GM15510 (cell line): ENCODE measurements around the gene SERPINA1.

Experiments used
- POLR2A ChIP-seq: IDR thresholded peaks from 3 replicates; pipeline ENCODE4 v1.6.1; 2011; ENCODE audit warnings: borderline replicate concordance; ENCODE audit not compliant: insufficient read length; ENCODE audit errors: extremely low read depth

The SERPINA1 gene

DNA sequence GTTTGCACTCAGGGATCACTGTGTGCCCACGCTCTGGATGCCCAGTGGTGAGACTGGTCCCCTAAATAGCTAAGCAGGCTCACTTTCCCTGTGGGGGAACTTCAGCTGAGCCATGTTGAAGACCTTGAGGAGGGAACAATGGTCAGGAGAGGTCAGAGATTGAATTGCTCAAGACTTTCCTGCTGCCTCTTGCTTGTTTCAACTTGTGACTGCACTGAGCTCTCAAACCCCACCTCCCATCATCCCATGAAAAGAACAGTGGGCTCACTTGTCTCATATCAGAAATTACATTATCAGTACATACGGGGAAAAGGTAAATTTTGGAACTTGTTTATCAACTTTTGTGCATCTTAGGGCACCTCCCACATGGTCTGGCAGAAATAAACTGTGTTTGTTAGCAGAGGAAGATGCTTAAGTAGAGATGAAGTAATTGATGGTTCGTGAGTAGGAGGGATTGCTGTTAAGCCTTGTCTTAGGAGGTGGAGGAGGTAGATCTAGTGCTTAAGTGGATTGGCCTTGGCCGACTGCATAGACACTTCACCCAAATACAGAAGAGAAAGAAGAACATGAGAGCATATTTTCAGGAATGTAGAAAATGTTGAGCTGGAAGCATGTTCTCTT, 15.0 kb upstream of the SERPINA1 start:
- TF ChIP-seq POLR2A: no peak

DNA sequence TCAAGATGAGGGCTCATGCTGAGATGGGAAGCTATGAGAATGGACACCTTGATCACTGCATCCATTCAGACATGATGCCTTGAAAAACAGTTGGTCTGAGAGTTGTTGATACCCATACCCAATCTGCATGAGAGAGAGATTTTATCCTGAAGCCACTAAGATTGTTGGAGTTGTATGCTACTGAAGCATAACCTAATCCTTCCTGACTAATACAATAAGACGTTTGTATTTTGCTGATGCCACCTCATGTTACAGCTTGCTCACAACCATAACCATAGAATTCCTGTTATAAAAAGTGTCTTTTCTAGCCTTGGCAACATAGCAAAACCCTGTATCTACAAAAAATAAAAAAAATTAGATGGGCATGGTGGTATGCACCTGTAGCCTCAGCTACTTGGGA, 12.7 kb upstream of the SERPINA1 start:
- no peak for TF ChIP-seq POLR2A

DNA sequence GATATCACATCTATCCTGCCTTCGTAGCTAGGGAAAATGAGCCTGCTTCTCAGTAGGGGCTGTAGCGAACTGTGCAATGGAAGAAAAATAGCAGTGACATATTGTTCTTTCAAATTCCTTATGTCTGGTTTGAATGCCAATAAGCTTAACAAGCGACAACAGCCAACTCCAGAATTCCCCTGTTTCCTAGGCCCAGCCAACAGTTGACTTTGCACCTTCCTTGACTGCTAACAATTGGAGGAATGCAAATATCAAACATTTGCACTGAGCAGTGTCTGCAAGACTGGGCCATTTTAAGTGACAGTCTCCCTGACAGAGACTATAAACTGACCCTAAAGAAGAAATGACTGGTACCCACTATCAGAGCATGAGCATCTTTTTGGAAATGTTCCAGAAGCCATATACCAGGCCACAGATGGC, 12.0 kb upstream of the SERPINA1 start:
- TF ChIP-seq POLR2A: no peak

DNA sequence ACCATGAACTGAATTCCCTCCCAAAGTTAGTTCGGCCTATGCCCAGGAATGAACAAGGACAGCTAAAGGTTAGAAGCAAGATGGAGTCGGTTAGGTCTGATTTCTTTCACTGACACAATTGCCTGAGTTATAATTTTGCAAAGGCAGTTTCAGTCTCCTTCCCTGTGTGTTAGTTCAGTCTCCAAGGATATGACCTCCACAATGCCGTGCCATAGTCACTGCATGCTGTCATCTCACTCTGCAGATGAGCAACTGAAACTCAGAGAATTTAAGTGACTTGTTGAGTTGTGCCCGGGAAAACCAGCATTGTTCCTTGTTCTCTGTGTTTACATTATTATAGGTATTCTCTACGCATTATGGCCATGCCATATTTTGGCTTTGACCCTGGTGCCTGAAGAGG, 10.1 kb upstream of the SERPINA1 start:
- TF ChIP-seq POLR2A: no peak

DNA sequence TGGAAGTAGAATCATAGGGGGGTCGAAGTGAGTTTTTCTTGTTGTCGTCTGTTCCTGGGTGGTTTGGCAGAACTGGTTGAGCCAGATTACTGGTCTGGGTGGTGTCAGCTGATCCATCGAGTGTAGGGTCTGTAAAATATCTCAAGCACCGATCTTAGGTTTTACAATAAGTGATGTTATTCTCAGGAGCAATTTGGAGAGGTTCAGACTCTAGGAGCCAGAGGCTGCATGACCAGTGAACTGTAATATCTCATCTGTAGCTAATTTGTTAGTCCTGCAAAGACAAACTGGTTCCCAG, 9.7 kb upstream of the SERPINA1 start:
- no peak for TF ChIP-seq POLR2A

DNA sequence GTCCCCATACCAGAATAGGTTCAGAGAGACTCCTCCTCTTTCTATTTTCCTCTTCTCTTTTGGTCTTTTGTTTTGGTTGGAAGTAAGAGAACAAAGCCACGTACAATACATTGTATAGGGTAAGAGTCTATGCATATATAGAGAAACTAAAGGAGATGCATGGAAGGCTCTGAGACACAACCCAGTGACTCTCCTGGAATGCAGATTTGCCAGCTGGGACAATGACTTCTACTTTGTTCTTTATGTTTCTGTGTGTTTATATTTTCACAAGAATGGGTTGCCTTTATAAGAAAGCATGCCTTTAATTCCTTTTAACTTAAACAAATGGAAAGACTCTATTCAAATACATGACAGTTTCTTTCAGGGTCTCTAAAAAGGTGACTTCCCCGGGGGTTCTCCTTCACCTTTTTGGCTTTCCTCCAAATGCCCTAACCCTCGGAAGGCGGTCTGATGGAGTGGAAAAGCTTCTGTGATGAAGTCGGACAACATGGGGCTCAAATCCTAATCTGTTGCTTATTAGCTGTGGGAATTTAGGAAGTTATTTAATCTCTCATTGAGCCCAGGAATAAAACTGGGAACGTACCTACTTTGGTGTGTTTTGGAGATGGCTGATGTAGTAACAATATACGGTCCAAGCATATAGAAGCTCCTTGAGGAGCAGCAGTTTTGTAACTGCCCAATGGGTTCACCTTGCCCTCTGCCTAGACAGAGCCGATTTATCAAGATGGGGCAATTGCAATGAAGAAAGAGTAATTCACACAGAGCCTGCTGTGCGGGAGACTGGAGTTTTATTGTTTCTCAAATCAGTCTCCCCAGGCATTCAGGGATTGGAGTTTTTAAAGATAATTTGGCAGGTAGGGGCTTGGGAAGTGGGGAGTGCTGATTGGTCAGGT, 9.1 kb upstream of the SERPINA1 start:
- TF ChIP-seq POLR2A: no peak

DNA sequence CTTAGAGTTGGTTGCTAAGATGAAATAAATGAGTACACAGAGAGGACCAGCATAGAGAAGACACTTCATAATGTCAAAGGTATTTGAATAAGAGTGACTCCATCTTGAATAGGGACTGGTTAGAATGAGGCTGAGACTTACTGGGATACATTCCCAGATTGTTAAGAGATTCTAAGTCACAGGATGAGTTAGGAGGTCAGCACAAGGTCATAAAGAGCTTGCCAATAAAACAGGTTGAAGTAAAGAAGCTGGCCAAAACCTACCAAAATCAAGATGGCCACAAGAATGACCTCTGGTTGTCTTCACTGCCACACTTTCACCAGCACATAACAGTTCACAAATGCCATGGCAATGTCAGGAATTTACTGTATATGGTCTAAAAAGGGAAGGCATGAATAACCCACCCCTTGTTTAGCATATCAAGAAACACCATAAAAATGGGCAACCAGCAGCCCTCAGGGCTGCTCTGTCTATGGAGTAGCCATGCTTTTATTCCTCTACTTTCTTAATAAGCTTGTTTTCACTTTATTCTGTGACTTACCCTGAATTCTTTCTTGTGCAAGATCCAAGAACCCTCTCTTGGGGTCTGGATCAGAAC, 8.3 kb upstream of the SERPINA1 start:
- no peak for TF ChIP-seq POLR2A

DNA sequence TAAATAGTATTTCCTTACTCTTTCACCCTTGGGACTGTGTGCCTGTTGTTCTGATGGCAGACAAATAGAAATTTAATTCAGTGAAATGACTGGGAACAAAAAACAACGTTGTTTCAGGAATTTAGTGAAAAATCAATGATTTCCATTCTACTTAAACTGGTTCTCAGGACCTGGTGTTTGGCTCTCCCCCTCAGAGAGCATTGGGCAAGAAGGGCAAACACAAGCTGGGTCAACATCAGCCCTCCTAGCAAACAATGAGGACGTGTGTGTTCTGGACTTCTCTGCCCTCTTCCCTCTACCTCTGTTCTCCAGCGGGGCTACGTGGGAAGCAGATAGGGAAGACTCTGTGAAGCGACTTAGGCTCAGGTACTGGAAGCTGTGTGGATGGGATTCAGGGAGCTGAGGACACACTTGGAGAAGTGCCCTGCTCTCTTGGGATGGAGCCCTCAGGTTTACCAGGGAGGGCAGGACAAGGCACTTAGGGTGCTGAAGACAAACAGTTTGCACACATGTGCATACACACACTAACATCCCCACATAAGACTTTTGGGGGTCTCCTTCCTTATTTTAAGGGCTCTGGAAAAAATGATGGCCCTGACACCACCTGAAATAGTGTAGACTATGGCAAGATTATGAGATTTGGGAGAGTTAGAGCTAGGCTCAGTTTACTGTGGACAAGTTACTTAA, 7.6 kb upstream of the SERPINA1 start:
- TF ChIP-seq POLR2A: no peak

DNA sequence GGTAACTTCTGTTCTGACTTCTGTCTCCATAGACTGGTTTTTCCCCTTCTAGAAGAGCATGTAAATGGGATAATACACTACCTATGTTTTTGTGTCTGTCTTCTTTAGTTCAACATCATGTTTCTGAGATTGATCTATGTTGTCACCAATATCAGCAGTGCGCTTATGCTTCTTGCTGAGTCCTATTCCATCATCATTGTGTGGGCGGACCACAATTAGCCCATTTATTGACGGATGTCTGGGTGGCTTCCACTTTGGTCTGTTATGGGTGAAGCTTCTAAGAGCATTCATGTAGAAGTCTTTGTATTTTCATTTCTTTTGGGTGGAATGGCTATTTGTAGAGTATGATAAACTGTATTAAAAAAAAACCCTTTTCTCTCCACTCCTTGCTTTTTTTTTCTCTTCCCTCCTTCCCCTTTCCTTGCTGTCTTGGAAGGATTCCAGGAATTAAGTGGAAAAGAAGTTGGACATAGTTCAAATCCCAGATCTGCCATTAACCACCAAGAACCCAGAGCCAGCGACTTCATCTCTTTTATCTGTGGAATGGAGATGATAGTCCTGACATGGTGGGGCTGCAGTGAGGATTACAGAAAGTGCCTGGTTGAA, 7.0 kb upstream of the SERPINA1 start:
- no peak for TF ChIP-seq POLR2A

DNA sequence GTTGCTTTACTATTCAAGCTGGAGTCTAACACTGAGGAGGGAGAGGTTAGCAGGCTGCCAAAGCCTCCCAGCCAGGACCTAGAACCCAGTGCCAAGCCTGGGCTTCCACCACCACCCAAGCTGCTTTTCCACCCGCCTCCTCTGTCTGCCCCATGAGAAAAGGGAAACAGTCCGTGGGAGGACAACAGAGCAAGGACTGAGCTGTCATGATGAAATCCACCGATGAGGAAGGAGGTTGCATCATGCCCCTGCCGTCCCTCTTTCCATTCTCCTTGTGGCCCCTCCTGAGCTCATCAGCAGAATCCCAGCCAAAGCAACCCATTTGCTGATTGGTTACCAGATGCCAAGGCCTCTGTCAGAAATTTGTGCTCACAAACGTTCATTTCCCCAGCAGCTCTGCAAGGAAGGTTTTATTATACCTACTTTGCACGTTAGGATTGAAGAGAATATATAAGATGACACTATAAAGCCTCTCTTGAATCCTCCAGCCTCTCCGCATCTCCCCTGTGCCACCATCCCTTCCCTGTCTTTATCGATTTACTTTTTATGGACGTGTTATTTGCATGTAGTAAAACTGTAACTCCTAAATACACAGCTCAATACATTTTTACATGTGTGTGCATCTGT, 6.3 kb upstream of the SERPINA1 start:
- no peak for TF ChIP-seq POLR2A

DNA sequence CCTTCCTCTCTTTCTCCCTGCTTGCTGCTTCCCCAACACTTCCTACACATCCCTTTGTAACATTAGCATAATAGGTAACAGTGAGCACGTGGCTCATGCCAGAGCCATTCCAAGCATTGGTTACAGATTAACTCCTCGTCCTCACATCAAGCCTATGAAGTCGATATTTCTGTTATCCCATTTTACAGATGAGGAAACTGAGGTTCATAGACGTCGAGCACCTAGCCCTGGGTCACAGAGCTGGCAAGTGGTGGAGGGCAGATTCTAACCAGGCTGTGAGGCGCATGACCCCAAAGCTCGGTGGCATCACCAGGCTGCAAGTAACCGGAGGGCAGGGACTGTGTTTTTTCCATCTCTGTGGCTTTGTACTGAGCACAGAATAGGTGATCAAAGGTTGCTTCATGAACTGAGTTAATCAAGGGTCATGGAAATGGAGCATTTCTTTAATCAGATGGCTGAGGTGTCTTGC, 5.7 kb upstream of the SERPINA1 start:
- TF ChIP-seq POLR2A: no peak

DNA sequence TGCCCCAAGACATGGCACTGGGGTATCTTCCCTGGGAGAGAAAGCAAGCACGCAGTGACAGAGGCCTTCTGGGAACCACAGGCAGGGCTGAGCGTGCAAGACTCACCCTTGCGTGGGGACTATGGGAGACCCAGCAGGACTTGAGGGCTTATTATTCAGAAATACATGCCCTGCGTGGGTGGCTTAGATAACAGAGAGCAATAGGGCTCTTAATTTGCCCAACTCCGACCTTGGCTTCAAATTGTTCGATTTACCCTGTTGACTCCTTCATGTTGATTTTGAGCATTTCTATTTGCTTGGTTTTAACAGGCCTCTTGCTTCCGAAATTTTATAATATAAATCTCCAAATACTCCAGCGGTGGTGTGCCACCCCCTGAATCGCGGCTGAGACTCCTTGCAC, 5.1 kb upstream of the SERPINA1 start:
- no peak for TF ChIP-seq POLR2A

DNA sequence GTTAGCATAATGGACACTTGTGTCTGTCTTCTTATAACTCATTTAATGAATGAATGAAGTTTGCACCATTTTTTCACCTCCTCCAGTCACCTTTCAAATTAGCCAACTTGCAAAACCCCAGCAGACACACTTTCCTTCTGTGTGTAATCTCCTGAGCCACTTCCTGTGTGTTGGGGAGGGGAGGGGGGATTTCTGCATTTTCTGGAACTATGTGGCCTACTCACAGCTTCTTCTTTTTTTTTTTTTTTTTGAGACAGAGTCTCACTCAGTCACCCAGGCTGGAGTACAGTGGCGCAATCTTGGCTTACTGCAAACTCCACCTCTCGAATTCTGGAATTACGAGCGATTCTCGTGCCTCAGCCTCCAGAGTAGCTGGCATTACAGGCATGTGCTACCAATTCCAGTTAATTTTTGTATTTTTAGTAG, 4.1 kb upstream of the SERPINA1 start:
- no peak for TF ChIP-seq POLR2A

DNA sequence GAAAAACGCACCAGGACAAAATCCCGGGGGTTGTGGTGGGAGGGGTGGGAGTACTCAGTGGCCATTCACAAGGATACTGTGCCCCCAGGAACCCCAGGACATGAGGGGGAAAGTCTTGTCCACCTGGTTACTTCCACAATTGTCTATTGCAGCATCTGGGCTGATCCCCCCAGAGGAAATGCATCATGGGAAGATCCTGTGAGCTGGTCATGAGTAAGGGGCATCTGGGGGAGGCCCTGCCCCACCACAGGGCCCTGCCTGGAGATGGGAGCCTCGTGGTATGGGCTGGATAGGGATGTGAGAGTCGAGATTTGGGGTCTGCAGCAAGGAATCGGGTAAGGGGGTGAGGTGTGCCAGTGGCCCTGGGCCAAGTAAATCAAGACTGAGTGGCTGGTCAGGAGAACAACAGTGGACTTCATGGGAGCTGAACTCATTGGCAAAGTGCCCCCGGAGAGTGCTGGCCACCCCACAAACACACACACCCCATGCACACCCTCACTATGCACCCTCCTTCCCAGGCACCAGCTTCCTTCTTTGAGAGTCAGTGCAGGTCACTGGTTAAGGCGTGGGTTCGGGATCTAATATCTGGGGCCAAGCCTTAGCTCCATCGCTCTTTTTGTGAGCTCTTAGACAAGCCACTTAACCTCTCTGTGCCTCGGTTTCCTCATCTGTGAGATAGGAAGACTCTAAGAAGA, 3.0 kb upstream of the SERPINA1 start:
- TF ChIP-seq POLR2A: no peak
